WTC11 (cell line): Measurements from ENCODE around the gene ZNF48. TPM values are rescaled to one million over a fixed set of nuclear protein-coding genes. Genes with fewer than 3 reads are reported as not detected.

Experiments used
- ATAC-seq: fragments of 200-7000 bp; cut with Tn5 transposase; 2 replicates; pipeline ENCODE4 v1.10.0; 2021; ENCODE audit warnings: mild to moderate bottlenecking, moderate library complexity
- CTCF ChIA-PET: fragments of 300-600 bp; sonication (Branson Sonifier 250); formaldehyde crosslinking; loops from one replicate; lab custom pipeline; 2021; ENCODE audit warnings: antibody characterized with exemption; lab: Charles Lee
- POLR2A ChIA-PET: fragments of 350-600 bp; sonication (Branson Sonifier 250); formaldehyde crosslinking; loops from one replicate; lab custom pipeline; 2021; ENCODE audit warnings: antibody characterized with exemption; lab: Charles Lee
- DNase-seq: peaks from one replicate; pipeline ENCODE4 v3.0.0; 2021; ENCODE audit warnings: low spot score
- H3K27ac Mint-ChIP-seq: 2 replicates; pipeline ENCODE4 v1.8.0; 2021; ENCODE audit warnings: mixed read lengths
- H3K27me3 Mint-ChIP-seq: 2 replicates; pipeline ENCODE4 v1.8.0; 2021; ENCODE audit warnings: low read depth, mild to moderate bottlenecking, moderate library complexity, mixed read lengths
- H3K36me3 Mint-ChIP-seq: 2 replicates; pipeline ENCODE4 v1.8.0; 2021; ENCODE audit warnings: mixed read lengths
- H3K4me1 Mint-ChIP-seq: 2 replicates; pipeline ENCODE4 v1.8.0; 2022; ENCODE audit warnings: mixed read lengths
- H3K4me3 Mint-ChIP-seq: 2 replicates; pipeline ENCODE4 v1.8.0; 2021; ENCODE audit warnings: mild to moderate bottlenecking, moderate library complexity, mixed read lengths
- H3K9me3 Mint-ChIP-seq: 2 replicates; pipeline ENCODE4 v1.8.0; 2021; ENCODE audit warnings: mixed read lengths
- AR ChIP-seq: fragments of 250-450 bp; sonication (Bioruptor Pico); IDR thresholded peaks from 2 replicates; pipeline ENCODE4 v1.9.0; 2021; ENCODE audit warnings: mild to moderate bottlenecking
- CDX4 ChIP-seq: fragments of 250-450 bp; sonication (Bioruptor Pico); IDR thresholded peaks from 2 replicates; pipeline ENCODE4 v1.9.0; 2021; ENCODE audit warnings: moderate library complexity, mild to moderate bottlenecking, inconsistent platforms, borderline replicate concordance
- CREM ChIP-seq: sonication (generic); formaldehyde crosslinking; IDR thresholded peaks from 2 replicates; pipeline ENCODE4 v1.8.1; 2022; ENCODE audit warnings: mild to moderate bottlenecking, missing genetic modification reagents, moderate library complexity
- FOXK1 ChIP-seq: sonication (generic); formaldehyde crosslinking; IDR thresholded peaks from 2 replicates; pipeline ENCODE4 v1.8.0; 2022; ENCODE audit warnings: mild to moderate bottlenecking, moderate library complexity, missing genetic modification reagents
- IRF2 ChIP-seq: sonication (generic); formaldehyde crosslinking; IDR thresholded peaks from 2 replicates; pipeline ENCODE4 v1.8.0; 2022; ENCODE audit warnings: low read depth, missing genetic modification reagents, borderline replicate concordance
- MXD4 ChIP-seq: fragments of 250-450 bp; sonication (Bioruptor Pico); IDR thresholded peaks from 2 replicates; pipeline ENCODE4 v1.8.0; 2021; ENCODE audit warnings: mild to moderate bottlenecking, moderate library complexity, borderline replicate concordance
- NFYB ChIP-seq: sonication (generic); formaldehyde crosslinking; conservative IDR thresholded peaks from 2 replicates; pipeline ENCODE4 v1.8.0; 2022; ENCODE audit warnings: low read depth, missing genetic modification reagents
- NR1H2 ChIP-seq: sonication (generic); formaldehyde crosslinking; IDR thresholded peaks from 2 replicates; pipeline ENCODE4 v1.9.0; 2021; ENCODE audit warnings: mild to moderate bottlenecking, moderate library complexity, missing genetic modification reagents
- PRDM15 ChIP-seq: sonication (generic); formaldehyde crosslinking; IDR thresholded peaks from 2 replicates; pipeline ENCODE4 v1.8.0; 2022; ENCODE audit warnings: missing genetic modification reagents
- PRRX2 ChIP-seq: fragments of 250-450 bp; sonication (Bioruptor Pico); IDR thresholded peaks from 2 replicates; pipeline ENCODE4 v1.8.0; 2021; ENCODE audit warnings: mild to moderate bottlenecking
- SMAD3 ChIP-seq: sonication (generic); formaldehyde crosslinking; IDR thresholded peaks from 2 replicates; pipeline ENCODE4 v1.8.0; 2022; ENCODE audit warnings: missing genetic modification reagents, mild to moderate bottlenecking, borderline replicate concordance
- SOX15 ChIP-seq: fragments of 250-450 bp; sonication (Bioruptor Pico); IDR thresholded peaks from 2 replicates; pipeline ENCODE4 v1.9.0; 2021; ENCODE audit warnings: mild to moderate bottlenecking
- TEAD4 ChIP-seq: sonication (generic); formaldehyde crosslinking; IDR thresholded peaks from 2 replicates; pipeline ENCODE4 v1.8.0; 2022; ENCODE audit warnings: mild to moderate bottlenecking, missing genetic modification reagents
- TP53 ChIP-seq: sonication (generic); formaldehyde crosslinking; IDR thresholded peaks from 2 replicates; pipeline ENCODE4 v1.8.1; 2023; ENCODE audit warnings: mild to moderate bottlenecking, missing genetic modification reagents
- USF2 ChIP-seq: sonication (generic); formaldehyde crosslinking; IDR thresholded peaks from 2 replicates; pipeline ENCODE4 v1.8.1; 2023; ENCODE audit warnings: mild to moderate bottlenecking, missing genetic modification reagents, moderate library complexity
- ZBTB21 ChIP-seq: sonication (generic); formaldehyde crosslinking; IDR thresholded peaks from 2 replicates; pipeline ENCODE4 v1.8.1; 2023; ENCODE audit warnings: mild to moderate bottlenecking, missing genetic modification reagents, borderline replicate concordance
- ZMAT4 ChIP-seq: fragments of 250-450 bp; sonication (Bioruptor Pico); IDR thresholded peaks from 2 replicates; pipeline ENCODE4 v1.9.0; 2021; ENCODE audit warnings: mild to moderate bottlenecking
- ZNF121 ChIP-seq: sonication (generic); formaldehyde crosslinking; IDR thresholded peaks from 2 replicates; pipeline ENCODE4 v1.8.0; 2023; ENCODE audit warnings: missing genetic modification reagents
- ZNF425 ChIP-seq: fragments of 250-450 bp; sonication (Bioruptor Pico); conservative IDR thresholded peaks from 2 replicates; pipeline ENCODE4 v1.9.0; 2021; ENCODE audit warnings: mild to moderate bottlenecking
- total RNA-seq: library from RNA; stranded (reverse); gene quantifications from 3 replicates; pipeline ENCODE4 v1.2.3, GENCODE V29; 2021

Gene ZNF48
- total RNA-seq, 1 experiment from 2014 or later: 39.3 TPM

- POLR2A ChIA-PET: interaction anchor here (2.3 kb wide), 1 partner anchor 19 kb away, joined by 9 read pairs; the partner anchor contains the start of gene ZNF48
- no peak overlapping the region for H3K27ac Mint-ChIP-seq
Observed at GRCh38 chr16:30376461-30376902, 18.7 kb upstream of the ZNF48 start.

GRCh38 chr16:30377050-30377811 is 18.0 kb upstream of the ZNF48 start:
- TF ChIP-seq NR1H2 (CRISPR knock-in tag) (no peak), ZNF425 (CRISPR knock-in tag) (no peak), SOX15 (CRISPR knock-in tag) (no peak), SMAD3 (CRISPR knock-in tag) (no peak), CDX4 (no peak), AR (CRISPR knock-in tag) (no peak), ZBTB21 (CRISPR knock-in tag) (no peak)
- H3K27me3 Mint-ChIP-seq: peaks cover 3% of the 10 kb centered on the region; the same call in 1 of the 2 replicates
- peak overlapping the region; percentile 96 for H3K4me3 Mint-ChIP-seq
- POLR2A ChIA-PET: interaction anchor here (0.6 to 2.3 kb wide), 4 partner anchors 18 to 346 kb away, joined by 3 to 9 read pairs (median 4); partner anchors contain the start of genes TLCD3B and ZNF48
- no peaks in the 10 kb centered on the region for H3K9me3 Mint-ChIP-seq
- no peak for DNase-seq
- CTCF ChIA-PET: interaction anchor here (0.6 to 1.8 kb wide), 3 partner anchors 32 to 233 kb away, joined by 3 to 6 read pairs (median 4); partner anchors contain the start of gene DCTPP1
- H3K4me1 Mint-ChIP-seq: peaks cover 14% of the 10 kb centered on the region
- peak overlapping the region; percentile 100 for H3K27ac Mint-ChIP-seq
- H3K36me3 Mint-ChIP-seq: 0 out of 2 replicates have a peak, but pooled peaks cover 2% of the 10 kb centered on the region
- ATAC-seq: no peak

More at GRCh38 chr16:30376461-30376902, 18.7 kb upstream of the ZNF48 start:
- H3K36me3 Mint-ChIP-seq: 0 out of 2 replicates have a peak, but pooled peaks cover 2% of the 10 kb centered on the region
- peaks cover 20% of the 10 kb centered on the region for H3K4me1 Mint-ChIP-seq
- 0 out of 2 replicates have a peak overlapping the region, but pooled peaks have one; percentile 96 for H3K4me3 Mint-ChIP-seq
- DNase-seq: no peak
- TF ChIP-seq TP53 (CRISPR knock-in tag) (no peak), TEAD4 (CRISPR knock-in tag) (no peak), IRF2 (no peak), ZMAT4 (CRISPR knock-in tag) (no peak)
- TF ChIP-seq, all 79 proteins: peak for 0
- Mint-ChIP-seq H3K27me3 (peaks cover 3% of the 10 kb centered on the region; the same call in 1 of the 2 replicates), H3K9me3 (no peaks in the 10 kb centered on the region)
- CTCF ChIA-PET: interaction anchor here (1.5 to 1.8 kb wide), 2 partner anchors 33 to 53 kb away, joined by 4 to 6 read pairs; partner anchors contain the start of gene DCTPP1
- ATAC-seq: no peak

GRCh38 chr16:30377812-30378235 is 17.4 kb upstream of the ZNF48 start:
- Mint-ChIP-seq H3K27ac (peak overlapping the region; percentile 100), H3K36me3 (0 out of 2 replicates have a peak, but pooled peaks cover 2% of the 10 kb centered on the region), H3K27me3 (peaks cover 7% of the 10 kb centered on the region), H3K4me3 (peak overlapping the region; percentile 96), H3K4me1 (peaks cover 14% of the 10 kb centered on the region), H3K9me3 (no peaks in the 10 kb centered on the region)
- peak; percentile 38 for ATAC-seq
- TF ChIP-seq ZNF121 (CRISPR knock-in tag) (peak; percentile 91), USF2 (CRISPR knock-in tag) (peak; percentile 38; the same call in 1 of the 2 replicates), PRDM15 (0 out of 2 replicates have a peak, but pooled peaks have one; percentile 6), MXD4 (no peak), FOXK1 (peak; percentile 81; the same call in 1 of the 2 replicates), PRRX2 (CRISPR knock-in tag) (no peak; the same call in 1 of the 2 replicates), NFYB (CRISPR knock-in tag) (no peak), CREM (CRISPR knock-in tag) (peak; percentile 85)
- ChIA-PET CTCF (interaction anchor here (0.6 to 1.8 kb wide), 5 partner anchors 9 to 266 kb away, joined by 3 to 7 read pairs (median 4); partner anchors contain the start of gene ZNF48), POLR2A (interaction anchor here (0.6 to 2.3 kb wide), 4 partner anchors 18 to 40 kb away, joined by 3 to 9 read pairs (median 6); partner anchors contain the start of gene ZNF48)
- peak; percentile 89 for DNase-seq
